HEK293 (cell line): ENCODE results near the gene ADGRF1.

ENCODE experiments used
- CTCF ChIA-PET: fragments of 350-600 bp; formaldehyde crosslinking; extraction: SDS; loops from one replicate; lab custom pipeline; 2021; ENCODE audit warnings: antibody characterized with exemption; lab: Yijun Ruan, JAX
- POLR2A ChIA-PET: fragments of 300-600 bp; formaldehyde crosslinking; extraction: SDS; loops from one replicate; lab custom pipeline; 2020; ENCODE audit warnings: antibody characterized with exemption, inconsistent platforms; lab: Yijun Ruan, JAX
- H3K27ac ChIP-seq: fragments of 200-500 bp; sonication (Bioruptor generic); 2 replicates; pipeline ENCODE4 v1.5.1; 2014; ENCODE audit warnings: low read depth, low read length, control low read depth, inconsistent platforms; ENCODE audit errors: extremely low read depth
- H3K36me3 ChIP-seq, 2 experiments: fragments of 200-500 bp in 1 of 2; sonication (Bioruptor generic) in 1 of 2; 1 replicate in 1 of 2; 2 replicates in 1 of 2; pipeline ENCODE4 v1.5.1; 2014 to 2017; ENCODE audit warnings: inconsistent platforms in 2 of 2, low read length in 2 of 2; ENCODE audit not compliant: control insufficient read depth in 2 of 2, insufficient read depth in 1 of 2
- H3K4me1 ChIP-seq: fragments of 200-500 bp; sonication (Bioruptor generic); 2 replicates; pipeline ENCODE4 v1.5.1; 2014; ENCODE audit warnings: mild to moderate bottlenecking, low read length, inconsistent platforms; ENCODE audit not compliant: control insufficient read depth, insufficient read depth
- H3K4me3 ChIP-seq: 2 replicates; pipeline ENCODE4 v1.5.1; 2011; ENCODE audit warnings: low read depth, mild to moderate bottlenecking, control low read depth, low read length, moderate library complexity
- H3K9me3 ChIP-seq: fragments of 200-500 bp; sonication (Bioruptor generic); 2 replicates; pipeline ENCODE4 v1.5.1; 2014; ENCODE audit warnings: low read depth, low read length, inconsistent platforms; ENCODE audit not compliant: control insufficient read depth, insufficient read depth
- HOXC10 ChIP-seq: sonication (generic); formaldehyde crosslinking; IDR thresholded peaks from 2 replicates; pipeline ENCODE4 v1.8.1; 2023; ENCODE audit warnings: mild to moderate bottlenecking, missing genetic modification reagents
- KLF8 ChIP-seq: fragments of 450-650 bp; formaldehyde crosslinking; IDR thresholded peaks from 2 replicates; pipeline ENCODE4 v1.5.1; 2016; ENCODE audit warnings: missing biosample characterization, missing genetic modification characterization
- OSR2 ChIP-seq: fragments of 450-650 bp; formaldehyde crosslinking; IDR thresholded peaks from 2 replicates; pipeline ENCODE4 v1.5.1; 2016; ENCODE audit warnings: missing biosample characterization, missing genetic modification characterization
- SCRT2 ChIP-seq: fragments of 450-650 bp; formaldehyde crosslinking; IDR thresholded peaks from 2 replicates; pipeline ENCODE4 v1.5.1; 2016; ENCODE audit warnings: missing biosample characterization, missing genetic modification characterization
- SP7 ChIP-seq: fragments of 450-650 bp; formaldehyde crosslinking; IDR thresholded peaks from 2 replicates; pipeline ENCODE4 v1.5.1; 2016; ENCODE audit warnings: missing biosample characterization, missing genetic modification characterization
- YY1 ChIP-seq: fragments of 450-650 bp; formaldehyde crosslinking; IDR thresholded peaks from 2 replicates; pipeline ENCODE4 v1.5.1; 2018; ENCODE audit warnings: missing biosample characterization, missing genetic modification characterization
- ZBTB17 ChIP-seq: fragments of 450-650 bp; formaldehyde crosslinking; IDR thresholded peaks from 2 replicates; pipeline ENCODE4 v1.5.1; 2016; ENCODE audit warnings: missing biosample characterization, missing genetic modification characterization
- ZEB2 ChIP-seq: fragments of 450-650 bp; formaldehyde crosslinking; IDR thresholded peaks from 2 replicates; pipeline ENCODE4 v1.5.1; 2016; ENCODE audit warnings: missing biosample characterization, missing genetic modification characterization
- ZFP69B ChIP-seq: fragments of 450-650 bp; formaldehyde crosslinking; IDR thresholded peaks from 2 replicates; pipeline ENCODE4 v1.5.1; 2016; ENCODE audit warnings: missing biosample characterization, missing genetic modification characterization
- ZNF311 ChIP-seq: fragments of 450-650 bp; formaldehyde crosslinking; IDR thresholded peaks from 2 replicates; pipeline ENCODE4 v1.5.1; 2017; ENCODE audit warnings: missing biosample characterization, missing genetic modification characterization, borderline replicate concordance
- ZNF366 ChIP-seq: fragments of 450-650 bp; formaldehyde crosslinking; conservative IDR thresholded peaks from 2 replicates; pipeline ENCODE4 v1.5.1; 2016; ENCODE audit warnings: missing biosample characterization, missing genetic modification characterization
- ZNF394 ChIP-seq: fragments of 450-650 bp; formaldehyde crosslinking; IDR thresholded peaks from 2 replicates; pipeline ENCODE4 v1.5.1; 2016; ENCODE audit warnings: missing biosample characterization, missing genetic modification characterization, mild to moderate bottlenecking, moderate library complexity, borderline replicate concordance
- ZNF518A ChIP-seq: fragments of 450-650 bp; formaldehyde crosslinking; conservative IDR thresholded peaks from 2 replicates; pipeline ENCODE4 v1.5.1; 2016; ENCODE audit warnings: low read depth, missing biosample characterization, missing genetic modification characterization
- ZNF558 ChIP-seq: fragments of 450-650 bp; formaldehyde crosslinking; IDR thresholded peaks from 2 replicates; pipeline ENCODE4 v1.5.1; 2016; ENCODE audit warnings: missing biosample characterization, missing genetic modification characterization
- ZNF561 ChIP-seq: fragments of 450-650 bp; IDR thresholded peaks from 2 replicates; pipeline ENCODE4 v1.5.1; 2018; ENCODE audit warnings: missing biosample characterization, missing genetic modification characterization, borderline replicate concordance
- ZNF596 ChIP-seq: fragments of 450-650 bp; IDR thresholded peaks from 2 replicates; pipeline ENCODE4 v1.5.0; 2018; ENCODE audit warnings: missing biosample characterization, mild to moderate bottlenecking, missing genetic modification characterization, moderate library complexity
- ZNF600 ChIP-seq: fragments of 450-650 bp; formaldehyde crosslinking; IDR thresholded peaks from 2 replicates; pipeline ENCODE4 v1.5.1; 2016; ENCODE audit warnings: missing biosample characterization, missing genetic modification characterization
- ZNF623 ChIP-seq: fragments of 450-650 bp; formaldehyde crosslinking; IDR thresholded peaks from 2 replicates; pipeline ENCODE4 v1.5.1; 2016; ENCODE audit warnings: missing biosample characterization, missing genetic modification characterization
- ZNF624 ChIP-seq: fragments of 450-650 bp; formaldehyde crosslinking; IDR thresholded peaks from 2 replicates; pipeline ENCODE4 v1.5.1; 2017; ENCODE audit warnings: missing biosample characterization, missing genetic modification characterization
- ZNF629 ChIP-seq: fragments of 450-650 bp; formaldehyde crosslinking; IDR thresholded peaks from 2 replicates; pipeline ENCODE4 v1.5.1; 2017; ENCODE audit warnings: missing biosample characterization, missing genetic modification characterization
- ZNF658 ChIP-seq: fragments of 450-650 bp; formaldehyde crosslinking; IDR thresholded peaks from 2 replicates; pipeline ENCODE4; 2016; ENCODE audit warnings: missing biosample characterization, missing genetic modification characterization
- ZNF664 ChIP-seq: fragments of 450-650 bp; formaldehyde crosslinking; IDR thresholded peaks from 2 replicates; pipeline ENCODE4 v1.5.1; 2016; ENCODE audit warnings: missing biosample characterization, missing genetic modification characterization
- ZNF792 ChIP-seq: fragments of 450-650 bp; formaldehyde crosslinking; IDR thresholded peaks from 2 replicates; pipeline ENCODE4 v1.5.1; 2016; ENCODE audit warnings: missing biosample characterization, missing genetic modification characterization
- ZSCAN30 ChIP-seq: fragments of 450-650 bp; IDR thresholded peaks from 2 replicates; pipeline ENCODE4 v1.5.1; 2018; ENCODE audit warnings: missing biosample characterization, mild to moderate bottlenecking, missing genetic modification characterization, moderate library complexity
- ZXDB ChIP-seq: fragments of 450-650 bp; formaldehyde crosslinking; IDR thresholded peaks from 2 replicates; pipeline ENCODE4 v1.5.1; 2016; ENCODE audit warnings: missing biosample characterization, missing genetic modification characterization
- TF ChIP-seq, protein P1 (sequence below): sonication (generic); formaldehyde crosslinking; IDR thresholded peaks from 2 replicates; pipeline ENCODE4 v1.8.1; 2022; ENCODE audit warnings: mild to moderate bottlenecking, moderate library complexity, missing genetic modification reagents

ADGRF1 gene

DNA sequence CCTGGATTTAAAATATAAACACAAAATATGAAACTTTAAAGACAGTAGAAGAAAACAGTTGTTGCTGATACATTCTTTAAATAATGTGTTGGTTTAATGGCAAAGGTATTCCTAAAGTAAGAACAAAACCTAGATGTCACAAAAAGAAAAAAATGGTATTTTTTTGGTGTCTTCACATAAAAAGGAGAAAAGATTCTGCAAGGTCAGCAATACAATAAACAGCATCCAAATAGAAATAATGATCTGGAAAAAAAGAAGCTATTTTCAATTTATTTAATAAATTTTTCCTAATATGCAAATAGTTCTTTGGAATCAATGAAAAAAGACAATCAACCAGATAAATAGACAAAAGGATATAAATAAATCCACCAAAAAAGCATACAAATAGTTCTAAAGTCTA is 6.5 kb upstream of the ADGRF1 start:
- TF ChIP-seq OSR2 (no peak), ZNF623 (tag by site-specific recombination) (no peak), HOXC10 (CRISPR knock-in tag) (no peak), ZNF600 (no peak), ZNF394 (tag by site-specific recombination) (no peak)
- ChIA-PET CTCF (interaction anchor here (0.6 to 3.8 kb wide), 13 partner anchors 9 to 1018 kb away, joined by 3 to 60 read pairs (median 4); no protein-coding TSS in a partner anchor), POLR2A (no interaction called here)
- H3K27ac ChIP-seq, result no peak overlapping the region
- H3K4me3 ChIP-seq, result no peak overlapping the region
- H3K4me1 ChIP-seq, result peaks cover 3% of the 10 kb centered on the region; the same call in 1 of the 2 replicates
- H3K9me3 ChIP-seq, result no peaks in the 10 kb centered on the region
- no peaks in the 10 kb centered on the region for H3K36me3 ChIP-seq

- Histone ChIP-seq H3K9me3 (no peaks in the 10 kb centered on the region), H3K4me3 (no peak overlapping the region), H3K4me1 (peaks cover 3% of the 10 kb centered on the region; the same call in 1 of the 2 replicates), H3K36me3 (no peaks in the 10 kb centered on the region), H3K27ac (no peak overlapping the region)
- ChIA-PET POLR2A (interaction anchor here (0.8 kb wide), 1 partner anchor 13 kb away, joined by 6 read pairs; no protein-coding TSS in a partner anchor), CTCF (interaction anchor here (0.6 to 3.8 kb wide), 46 partner anchors 9 to 686 kb away, joined by 3 to 60 read pairs (median 4); no protein-coding TSS in a partner anchor)
- TF ChIP-seq ZFP69B (tag by site-specific recombination) (peak; percentile 79), ZNF664 (tag by site-specific recombination) (0 out of 2 replicates have a peak, but pooled peaks have one; percentile 8), ZNF629 (tag by site-specific recombination) (peak; percentile 80), ZBTB17 (peak; percentile 57), ZNF311 (tag by site-specific recombination) (no peak), ZNF561 (tag by site-specific recombination) (peak; percentile 53; the same call in 1 of the 2 replicates), ZXDB (tag by site-specific recombination) (peak; percentile 70), OSR2 (no peak), SP7 (peak; percentile 76), ZNF518A (tag by site-specific recombination) (peak; percentile 52; the same call in 1 of the 2 replicates), ZNF624 (tag by site-specific recombination) (no peak), ZNF366 (tag by site-specific recombination) (peak; percentile 43; the same call in 1 of the 2 replicates), ZNF658 (tag by site-specific recombination) (no peak), ZNF792 (tag by site-specific recombination) (peak; percentile 91), YY1 (tag by site-specific recombination) (no peak), ZEB2 (peak; percentile 85), ZSCAN30 (tag by site-specific recombination) (peak; percentile 69; the same call in 1 of the 2 replicates), ZNF558 (tag by site-specific recombination) (0 out of 2 replicates have a peak, but pooled peaks have one; percentile 37), ZNF596 (tag by site-specific recombination) (no peak), KLF8 (tag by site-specific recombination) (0 out of 2 replicates have a peak, but pooled peaks have one; percentile 23), SCRT2 (tag by site-specific recombination) (peak; percentile 99)
- TF ChIP-seq, protein P1, sequence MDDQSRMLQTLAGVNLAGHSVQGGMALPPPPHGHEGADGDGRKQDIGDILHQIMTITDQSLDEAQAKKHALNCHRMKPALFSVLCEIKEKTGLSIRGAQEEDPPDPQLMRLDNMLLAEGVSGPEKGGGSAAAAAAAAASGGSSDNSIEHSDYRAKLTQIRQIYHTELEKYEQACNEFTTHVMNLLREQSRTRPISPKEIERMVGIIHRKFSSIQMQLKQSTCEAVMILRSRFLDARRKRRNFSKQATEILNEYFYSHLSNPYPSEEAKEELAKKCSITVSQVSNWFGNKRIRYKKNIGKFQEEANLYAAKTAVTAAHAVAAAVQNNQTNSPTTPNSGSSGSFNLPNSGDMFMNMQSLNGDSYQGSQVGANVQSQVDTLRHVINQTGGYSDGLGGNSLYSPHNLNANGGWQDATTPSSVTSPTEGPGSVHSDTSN (CRISPR knock-in tag), result no peak
Observed at GRCh38 chr6:47047479-47048407, 5.6 kb upstream of the ADGRF1 start.
